CD14-positive monocyte (primary cell): ENCODE measurements around the gene SYNE1. TPM values are rescaled to one million over a fixed set of nuclear protein-coding genes. Genes with fewer than 3 reads are reported as not detected.
A peak's percentile ranks its signal among the peaks of the same experiment; 100 is the strongest.

ENCODE experiments used
- DNase-seq, 3 donors: peaks; one replicate each; pipeline ENCODE4 v3.0.0-alpha.2; 2011 to 2022
- H2AFZ ChIP-seq: 2 replicates; pipeline ENCODE4 v1.6.0; 2012; ENCODE audit warnings: mild to moderate bottlenecking, low read depth, low read length, inconsistent platforms; ENCODE audit not compliant: insufficient read depth, poor library complexity, severe bottlenecking
- H3K27ac ChIP-seq, 2 donors: 1 replicate in 1 of 2; 2 replicates in 1 of 2; pipeline ENCODE4 v1.5.1; 2012 to 2013; ENCODE audit warnings: low read length in 2 of 2, control low read depth in 1 of 2, inconsistent platforms in 1 of 2, low read depth in 1 of 2, mild to moderate bottlenecking in 1 of 2
- H3K27me3 ChIP-seq, 2 donors: one replicate each; pipeline versions ENCODE4 v1.6.0 to v1.6.1; 2011 to 2013; ENCODE audit warnings: low read length in 2 of 2; ENCODE audit not compliant: control insufficient read depth in 2 of 2, insufficient read depth in 2 of 2
- H3K36me3 ChIP-seq, 2 donors: replicated peaks in 1 of 2; 1 replicate in 1 of 2; 2 replicates in 1 of 2; pipeline versions ENCODE4 v1.5.1 to v1.6.1; 2012 to 2013; ENCODE audit warnings: low read length in 2 of 2, control low read depth in 1 of 2, inconsistent platforms in 1 of 2, mild to moderate bottlenecking in 1 of 2; ENCODE audit not compliant: insufficient read depth in 2 of 2, control insufficient read depth in 1 of 2
- H3K4me1 ChIP-seq, 2 donors: 1 replicate in 1 of 2; 2 replicates in 1 of 2; pipeline versions ENCODE4 v1.5.1 to v1.6.1; 2012 to 2013; ENCODE audit warnings: low read length in 2 of 2, control low read depth in 1 of 2, inconsistent platforms in 1 of 2, mild to moderate bottlenecking in 1 of 2, moderate library complexity in 1 of 2; ENCODE audit not compliant: insufficient read depth in 2 of 2, control insufficient read depth in 1 of 2
- H3K4me2 ChIP-seq: replicated peaks from 2 replicates; pipeline ENCODE3; 2012; ENCODE audit warnings: low read length, moderate library complexity, mild to moderate bottlenecking; ENCODE audit not compliant: poor library complexity, severe bottlenecking; ENCODE audit errors: extremely low read depth
- H3K4me3 ChIP-seq, 3 experiments: fragments of 200-600 bp in 1 of 3; sonication (generic) in 1 of 3; replicated peaks in 1 of 3; 1 replicate in 2 of 3; 2 replicates in 1 of 3; pipeline ENCODE4 v1.5.1; 2011 to 2013; ENCODE audit warnings: low read length in 3 of 3, mild to moderate bottlenecking in 3 of 3, control low read depth in 2 of 3, low read depth in 2 of 3, inconsistent platforms in 1 of 3, moderate library complexity in 1 of 3
- H3K79me2 ChIP-seq: 2 replicates; pipeline ENCODE4 v1.6.0; 2012; ENCODE audit warnings: mild to moderate bottlenecking, control low read depth, inconsistent platforms, low read length, moderate library complexity; ENCODE audit not compliant: insufficient read depth
- H3K9ac ChIP-seq: 2 replicates; pipeline ENCODE4 v1.6.0; 2017; ENCODE audit warnings: low read length, mild to moderate bottlenecking; ENCODE audit not compliant: insufficient read depth, poor library complexity, severe bottlenecking
- H3K9me3 ChIP-seq, 2 donors: replicated peaks in 1 of 2; 1 replicate in 1 of 2; 2 replicates in 1 of 2; pipeline versions ENCODE4 v1.5.1 to v1.6.1; 2012 to 2013; ENCODE audit warnings: low read length in 2 of 2, control low read depth in 1 of 2; ENCODE audit not compliant: control insufficient read depth in 1 of 2, insufficient read depth in 1 of 2
- H4K20me1 ChIP-seq: 2 replicates; pipeline ENCODE4 v1.6.0; 2012; ENCODE audit warnings: mild to moderate bottlenecking, low read length, control low read depth, moderate library complexity; ENCODE audit not compliant: insufficient read depth
- H3K27ac Mint-ChIP-seq, 7 donors: one replicate each; pipeline ENCODE4 v1.8.0; 2020; ENCODE audit warnings: mild to moderate bottlenecking in 7 of 7, mixed read lengths in 7 of 7, moderate library complexity in 6 of 7, inconsistent platforms in 2 of 7
- H3K27me3 Mint-ChIP-seq, 3 donors: one replicate each; pipeline ENCODE4 v1.8.0; 2021 to 2022; ENCODE audit warnings: low read depth in 3 of 3, mild to moderate bottlenecking in 3 of 3, mixed read lengths in 3 of 3, moderate library complexity in 3 of 3, inconsistent platforms in 1 of 3
- H3K36me3 Mint-ChIP-seq, 2 donors: one replicate each; pipeline ENCODE4 v1.8.0; 2020; ENCODE audit warnings: mixed read lengths in 2 of 2, inconsistent platforms in 1 of 2, mild to moderate bottlenecking in 1 of 2
- H3K4me1 Mint-ChIP-seq: one replicate; pipeline ENCODE4 v1.8.0; 2020; ENCODE audit warnings: mild to moderate bottlenecking, mixed read lengths
- H3K4me3 Mint-ChIP-seq, 2 donors: one replicate each; pipeline ENCODE4 v1.8.0; 2020; ENCODE audit warnings: mild to moderate bottlenecking in 2 of 2, mixed read lengths in 2 of 2, moderate library complexity in 1 of 2
- H3K9me3 Mint-ChIP-seq, 7 donors: one replicate each; pipeline ENCODE4 v1.8.0; 2020 to 2022; ENCODE audit warnings: mixed read lengths in 7 of 7, mild to moderate bottlenecking in 6 of 7, moderate library complexity in 6 of 7, inconsistent platforms in 2 of 7
- CTCF ChIP-seq: fragments of 200-600 bp; IDR thresholded peaks from one replicate; pipeline ENCODE4 v1.8.0; 2022; ENCODE audit warnings: antibody characterized with exemption, mild to moderate bottlenecking
- WGBS: methylation state at CpG from one replicate; pipeline ENCODE4 v1.1.5; 2013; ENCODE audit warnings: missing lambda C conversion rate; ENCODE audit not compliant: insufficient coverage; 5-methylcytosine and 5-hydroxymethylcytosine counted together
- intact Hi-C, 2 donors: fragments of 100-400 bp; cut with micrococcal nuclease; formaldehyde crosslinking; loops; one replicate each; pipeline versions ENCODE4 v1.15.0 to v1.15.1; 2023
- polyA plus RNA-seq, 3 donors: library from polyadenylated mRNA; depleted of rRNA in 1 of 3; unstranded in 2 of 3; stranded (reverse) in 1 of 3; fragments of 300-500 nt in 2 of 3; fragments of >200 nt in 1 of 3; fragmentation: Illumina TruSeq in 2 of 3; gene quantifications; 1 replicate in 2 of 3; 2 replicates in 1 of 3; pipeline ENCODE4 v1.2.3, GENCODE V29; 2012 to 2021

SYNE1 gene
- polyA plus RNA-seq, 3 donors: 3.7 to 24.5 (median 8.1) TPM

DNA sequence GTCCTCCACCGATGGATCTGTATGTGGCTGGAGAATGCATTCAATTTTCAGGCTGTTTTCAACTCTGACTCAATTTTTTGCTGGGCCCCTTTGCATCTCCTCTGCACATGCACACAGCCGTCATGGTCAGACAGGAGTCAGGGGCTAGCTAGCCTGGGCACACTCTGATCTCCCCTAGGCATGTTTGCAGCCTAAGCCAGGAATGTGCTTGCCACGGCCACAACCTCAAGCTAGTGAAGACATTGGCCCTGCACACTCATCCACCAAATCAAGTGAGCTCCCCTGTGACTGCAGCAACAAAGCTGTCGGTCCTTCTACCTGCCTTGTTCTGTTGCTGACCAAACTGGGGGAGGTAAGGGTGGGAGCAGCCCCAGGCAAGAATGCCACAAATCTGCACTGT, 529.2 kb downstream of the SYNE1 start:
- Histone ChIP-seq H2AFZ (no peak overlapping the region), H3K27ac (no peak overlapping the region), H3K79me2 (no peaks in the 10 kb centered on the region), H3K27me3 (no peaks in the 10 kb centered on the region), H3K4me3 (no peak overlapping the region), H3K4me2 (no peak overlapping the region), H3K9ac (no peak overlapping the region), H3K9me3 (no peaks in the 10 kb centered on the region), H3K36me3 (no peaks in the 10 kb centered on the region), H4K20me1 (no peaks in the 10 kb centered on the region), H3K4me1 (peaks cover 4 to 8% of the 10 kb centered on the region in 2 donors)
- Mint-ChIP-seq H3K27me3 (peaks cover 0 to 3% (median 0%) of the 10 kb centered on the region in 3 donors), H3K27ac (peak overlapping the region in 1 of 7 donors; percentile 42), H3K36me3 (no peaks in the 10 kb centered on the region), H3K4me1 (peaks cover 15% of the 10 kb centered on the region), H3K4me3 (no peak overlapping the region), H3K9me3 (peaks cover 0 to 2% (median 0%) of the 10 kb centered on the region in 7 donors)
- intact Hi-C loops: no loop called here
- TF ChIP-seq CTCF: no peak
- 100% methylated on average over 1 of the region's 4 CpGs for WGBS
- DNase-seq: no peak

DNA sequence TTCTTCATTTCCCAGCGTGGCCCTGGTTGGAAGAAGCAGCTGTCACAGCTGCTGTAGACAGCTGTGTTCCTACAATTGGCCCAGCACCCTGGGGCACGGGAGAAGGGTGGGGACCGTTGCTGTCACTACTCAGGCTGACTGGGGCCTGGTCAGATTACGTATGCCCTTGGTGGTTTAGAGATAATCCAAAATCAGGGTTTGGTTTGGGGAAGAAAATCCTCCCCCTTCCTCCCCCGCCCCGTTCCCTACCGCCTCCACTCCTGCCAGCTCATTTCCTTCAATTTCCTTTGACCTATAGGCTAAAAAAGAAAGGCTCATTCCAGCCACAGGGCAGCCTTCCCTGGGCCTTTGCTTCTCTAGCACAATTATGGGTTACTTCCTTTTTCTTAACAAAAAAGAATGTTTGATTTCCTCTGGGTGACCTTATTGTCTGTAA, 537.0 kb downstream of the SYNE1 start:
- Histone ChIP-seq H3K36me3 (no peaks in the 10 kb centered on the region), H2AFZ (peak overlapping the region; percentile 12), H3K27ac (peak overlapping the region; percentile 55 to 77), H3K4me2 (peak overlapping the region; percentile 24), H4K20me1 (no peaks in the 10 kb centered on the region), H3K27me3 (no peaks in the 10 kb centered on the region), H3K9me3 (no peaks in the 10 kb centered on the region), H3K4me1 (peaks cover 19 to 27% of the 10 kb centered on the region in 2 donors), H3K4me3 (peak overlapping the region in 1 of 3 experiments; percentile 8), H3K79me2 (no peaks in the 10 kb centered on the region), H3K9ac (peak overlapping the region; percentile 50)
- Mint-ChIP-seq H3K27ac (peak overlapping the region; percentile 25 to 93 (median 74)), H3K27me3 (peaks cover 0 to 2% (median 0%) of the 10 kb centered on the region in 3 donors), H3K9me3 (peaks cover 0 to 5% (median 0%) of the 10 kb centered on the region in 7 donors), H3K4me3 (peak overlapping the region in 1 of 2 donors; percentile 56), H3K4me1 (peaks cover 16% of the 10 kb centered on the region), H3K36me3 (no peaks in the 10 kb centered on the region)
- DNase-seq: peak; percentile 53 to 77 (median 71)
- no peak for TF ChIP-seq CTCF
- intact Hi-C loops: no loop called here
- 0% methylated on average over 1 of the region's 7 CpGs for WGBS
